ENCODE results near the gene IER3IP1.
"Not testable (repeated sequence)": the region's sequence is repeated elsewhere in the genome, so short reads cannot be mapped to it uniquely, and the experiment has no call there.

IER3IP1 gene

GRCh38 chr18:47175898-47176575 is at the start of gene IER3IP1:
TSS of gene IER3IP1 (minus strand) at chr18:47176364. CDS start at chr18:47176277, 87 bp downstream.
- H3K4me3 ChIP-seq (ENCODE audit: low read length), result peak within 1 kb of the TSS; percentile 88
- DNase-seq (ENCODE audit: low read depth), result peak; percentile 95
- TF ChIP-seq CTCF (conservative IDR thresholded peaks at IDR 0.05; ENCODE audit: low read length), result peak; percentile 24

GRCh38 chr18:47215554-47216138 is 39.5 kb upstream of the IER3IP1 start:
- no peak overlapping the region for H3K4me3 ChIP-seq (ENCODE audit: low read length)
- DNase-seq (ENCODE audit: low read depth), result peak; percentile 70
- peak; percentile 78 for TF ChIP-seq CTCF (conservative IDR thresholded peaks at IDR 0.05; ENCODE audit: low read length)

- no peak overlapping the region for H3K4me3 ChIP-seq (ENCODE audit: low read length)
- no peak for TF ChIP-seq CTCF (conservative IDR thresholded peaks at IDR 0.05; ENCODE audit: low read length)
- peak; percentile 16 for DNase-seq (ENCODE audit: low read depth)
Observed at GRCh38 chr18:47209171-47209570, 33.0 kb upstream of the IER3IP1 start.

GRCh38 chr18:47206945-47207637 is 30.9 kb upstream of the IER3IP1 start:
- TF ChIP-seq CTCF (conservative IDR thresholded peaks at IDR 0.05; ENCODE audit: low read length), result no peak
- peak; percentile 5 for DNase-seq (ENCODE audit: low read depth)
- H3K4me3 ChIP-seq (ENCODE audit: low read length), result no peak overlapping the region

- DNase-seq (ENCODE audit: low read depth), result peak; percentile 30
- H3K4me3 ChIP-seq (ENCODE audit: low read length), result no peak overlapping the region
- peak; percentile 96 for TF ChIP-seq CTCF (conservative IDR thresholded peaks at IDR 0.05; ENCODE audit: low read length)
Observed at GRCh38 chr18:47204908-47205522, 28.9 kb upstream of the IER3IP1 start.

GRCh38 chr18:47203626-47204464 is 27.7 kb upstream of the IER3IP1 start:
- DNase-seq (ENCODE audit: low read depth), result no peak
- H3K4me3 ChIP-seq (ENCODE audit: low read length), result no peak overlapping the region
- no peak for TF ChIP-seq CTCF (conservative IDR thresholded peaks at IDR 0.05; ENCODE audit: low read length)

GRCh38 chr18:47195961-47196360 is 19.8 kb upstream of the IER3IP1 start:
- not testable (repeated sequence) for DNase-seq (ENCODE audit: low read depth)

More at GRCh38 chr18:47195961-47196360, 19.8 kb upstream of the IER3IP1 start:
- not testable (repeated sequence) for H3K4me3 ChIP-seq (ENCODE audit: low read length)
